GM19025 (cell line): ENCODE data around the gene BBS1.

Source experiments
- ATAC-seq: cut with Tn5 transposase; IDR thresholded peaks from one replicate; pipeline ENCODE4 v1.9.1; 2021; ENCODE audit warnings: mild to moderate bottlenecking, low read depth, moderate library complexity; ENCODE audit not compliant: unreplicated experiment

BBS1 gene

GRCh38 chr11:66548774-66549630 is 38.6 kb downstream of the BBS1 start:
- no peak for ATAC-seq

GRCh38 chr11:66549696-66550095 is 39.3 kb downstream of the BBS1 start:
- no peak for ATAC-seq

GRCh38 chr11:66550887-66551286 is 40.5 kb downstream of the BBS1 start:
- no peak for ATAC-seq

- no peak for ATAC-seq
These were observed 44.2 kb downstream of the BBS1 start for GRCh38 chr11:66554602-66555001.

GRCh38 chr11:66555416-66555815 is 45.0 kb downstream of the BBS1 start:
- ATAC-seq, result no peak

- ATAC-seq, result no peak
These were observed 45.7 kb downstream of the BBS1 start for GRCh38 chr11:66556086-66556485.

- no peak for ATAC-seq
These were observed 47.4 kb downstream of the BBS1 start for GRCh38 chr11:66557733-66558326.

- no peak for ATAC-seq
These were observed 48.9 kb downstream of the BBS1 start for GRCh38 chr11:66559142-66559865.

GRCh38 chr11:66559866-66560676 is 49.6 kb downstream of the BBS1 start:
- ATAC-seq, result no peak

GRCh38 chr11:66561178-66561974 is 50.9 kb downstream of the BBS1 start:
- ATAC-seq, result no peak

- no peak for ATAC-seq
These were observed 51.5 kb downstream of the BBS1 start for GRCh38 chr11:66561975-66562248.

- ATAC-seq, result no peak
These were observed 51.8 kb downstream of the BBS1 start for GRCh38 chr11:66562275-66562674.

- no peak for ATAC-seq
These were observed 52.6 kb downstream of the BBS1 start for GRCh38 chr11:66562907-66563583.

GRCh38 chr11:66563832-66564231 is 53.4 kb downstream of the BBS1 start:
- no peak for ATAC-seq

- ATAC-seq, result no peak
These were observed 54.1 kb downstream of the BBS1 start for GRCh38 chr11:66564538-66564937.

- ATAC-seq, result no peak
These were observed 54.5 kb downstream of the BBS1 start for GRCh38 chr11:66564984-66565383.

- no peak for ATAC-seq
These were observed 55.8 kb downstream of the BBS1 start for GRCh38 chr11:66566221-66566620.

GRCh38 chr11:66567787-66568123 is 57.3 kb downstream of the BBS1 start:
- ATAC-seq, result no peak

- no peak for ATAC-seq
These were observed 57.9 kb downstream of the BBS1 start, which contains the start of gene CTSF for GRCh38 chr11:66568124-66568916. Gene CTSF, minus strand, starts transcription at chr11:66568606. Its CDS starts 120 bp downstream, at chr11:66568486.
